ES-I3 (cell line): Measurements from ENCODE around the gene TGM5.

ENCODE experiments used
- H3K36me3 ChIP-seq: 2 replicates; pipeline ENCODE4 v1.6.1; 2013; ENCODE audit warnings: mild to moderate bottlenecking, low read length, control low read depth, moderate library complexity; ENCODE audit not compliant: insufficient read depth
- H3K4me1 ChIP-seq: 2 replicates; pipeline ENCODE4 v1.6.1; 2013; ENCODE audit warnings: mild to moderate bottlenecking, control low read depth, low read length; ENCODE audit not compliant: insufficient read depth
- H3K9ac ChIP-seq: 2 replicates; pipeline ENCODE4 v1.6.1; 2013; ENCODE audit warnings: low read depth, mild to moderate bottlenecking, low read length, moderate library complexity
- H3K9me3 ChIP-seq: 2 replicates; pipeline ENCODE4 v1.6.1; 2013; ENCODE audit warnings: mild to moderate bottlenecking, low read length, moderate library complexity; ENCODE audit not compliant: control insufficient read depth, insufficient read depth

Gene TGM5

DNA sequence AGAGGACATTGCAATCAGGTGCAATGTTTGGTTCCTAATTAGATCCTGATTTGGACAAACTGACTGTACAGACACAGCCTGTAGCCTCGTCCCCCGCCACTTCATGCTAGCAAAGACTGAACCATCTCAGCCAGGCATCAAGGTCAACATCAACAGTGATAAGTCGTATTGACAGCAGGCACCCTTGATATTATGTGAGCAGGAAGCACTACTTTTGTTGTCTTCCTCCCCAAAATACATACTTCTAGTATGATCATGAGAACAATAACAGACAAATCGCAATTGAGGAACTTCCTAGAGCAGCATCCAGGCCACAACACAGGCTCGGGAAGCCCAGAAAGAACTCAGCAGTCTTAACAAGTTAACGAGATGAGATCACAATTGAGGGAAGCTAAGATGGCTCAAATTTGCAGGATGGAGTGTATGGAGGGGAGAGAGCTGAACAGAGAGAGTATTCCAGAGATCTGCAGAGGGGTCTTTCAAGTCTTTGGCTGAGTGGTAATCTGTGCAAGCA, 20.4 kb downstream of the TGM5 start:
- Histone ChIP-seq H3K4me1 (no peaks in the 10 kb centered on the region), H3K9me3 (no peaks in the 10 kb centered on the region), H3K36me3 (no peaks in the 10 kb centered on the region), H3K9ac (no peak overlapping the region)

DNA sequence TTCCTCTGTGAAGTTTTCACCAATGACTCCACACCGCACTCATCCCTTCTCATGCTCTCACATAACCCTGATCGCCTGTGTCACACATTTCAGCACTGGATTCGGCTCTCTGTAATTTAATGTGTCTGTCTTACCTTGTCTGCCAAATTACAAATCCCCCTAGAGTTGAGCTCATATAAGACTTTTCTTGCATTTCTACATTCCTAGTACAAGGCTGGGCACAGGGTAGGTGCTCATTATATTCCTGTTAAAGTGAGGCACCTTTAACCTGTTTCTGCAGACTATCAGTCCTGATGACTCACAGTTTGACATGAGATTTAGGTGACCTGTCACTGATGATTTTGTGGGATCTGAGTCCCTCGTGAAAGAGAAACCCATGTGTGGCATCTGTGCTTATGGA, 22.6 kb downstream of the TGM5 start:
- Histone ChIP-seq H3K9ac (no peak overlapping the region), H3K4me1 (no peaks in the 10 kb centered on the region), H3K36me3 (no peaks in the 10 kb centered on the region), H3K9me3 (no peaks in the 10 kb centered on the region; the same call in 1 of the 2 replicates)

DNA sequence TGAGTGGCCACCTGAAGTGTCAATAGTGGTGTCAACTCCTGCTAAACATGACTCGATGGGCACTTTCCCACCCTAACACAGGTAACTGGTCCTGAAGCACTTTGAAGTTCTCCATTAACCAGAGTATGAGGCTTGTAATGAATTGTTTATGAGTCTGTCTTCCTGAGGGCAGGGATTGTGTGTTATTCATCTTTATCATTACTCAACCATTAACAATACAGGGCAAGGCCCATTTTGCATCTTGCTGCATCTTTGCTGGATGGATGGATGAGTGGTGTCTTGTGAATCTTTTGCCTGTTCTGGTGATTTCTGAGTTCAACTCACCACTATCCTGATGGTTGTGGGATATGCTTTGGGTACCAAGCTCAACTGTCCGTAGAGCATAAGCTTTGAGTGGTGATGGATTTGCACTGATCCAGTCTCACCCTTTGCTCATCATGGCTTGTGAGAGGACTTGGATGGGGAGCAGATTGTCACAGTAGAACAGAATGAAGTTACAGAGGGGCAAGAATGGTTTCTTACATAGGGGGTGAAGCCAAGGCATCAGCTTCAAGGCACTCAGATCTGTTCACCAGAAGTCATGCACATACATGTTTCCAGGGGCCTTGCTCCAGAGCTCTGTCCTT, 23.6 kb downstream of the TGM5 start:
- no peak overlapping the region for H3K9ac ChIP-seq
- no peaks in the 10 kb centered on the region for H3K36me3 ChIP-seq
- no peaks in the 10 kb centered on the region for H3K4me1 ChIP-seq
- no peaks in the 10 kb centered on the region; the same call in 1 of the 2 replicates for H3K9me3 ChIP-seq

- Histone ChIP-seq H3K9me3 (no peaks in the 10 kb centered on the region; the same call in 1 of the 2 replicates), H3K4me1 (no peaks in the 10 kb centered on the region), H3K36me3 (no peaks in the 10 kb centered on the region), H3K9ac (no peak overlapping the region)
These were observed 24.1 kb downstream of the TGM5 start for GRCh38 chr15:43242616-43243015.

DNA sequence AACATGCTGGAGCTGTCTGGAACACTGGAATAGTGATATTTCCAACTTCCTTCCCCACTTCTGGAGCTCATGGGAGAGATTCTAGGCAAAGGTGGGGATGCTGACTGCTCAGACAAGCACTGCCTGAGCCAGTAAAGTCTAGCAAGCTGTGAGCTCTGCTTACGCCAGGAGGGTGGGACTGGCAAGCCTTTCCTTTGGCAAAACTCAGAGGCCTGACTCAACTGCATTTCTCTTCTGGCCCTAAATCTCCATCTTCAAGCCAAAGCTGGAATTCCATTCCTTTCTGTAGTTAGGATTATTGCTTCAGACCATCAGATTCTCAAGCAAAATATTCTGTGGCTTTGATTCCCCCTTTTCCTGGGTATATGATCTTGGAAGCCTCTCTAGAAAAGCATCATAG, 25.6 kb downstream of the TGM5 start:
- H3K36me3 ChIP-seq, result no peaks in the 10 kb centered on the region
- no peaks in the 10 kb centered on the region for H3K4me1 ChIP-seq
- no peak overlapping the region for H3K9ac ChIP-seq
- no peaks in the 10 kb centered on the region; the same call in 1 of the 2 replicates for H3K9me3 ChIP-seq

- no peaks in the 10 kb centered on the region for H3K4me1 ChIP-seq
- no peaks in the 10 kb centered on the region for H3K36me3 ChIP-seq
- no peaks in the 10 kb centered on the region; the same call in 1 of the 2 replicates for H3K9me3 ChIP-seq
- no peak overlapping the region for H3K9ac ChIP-seq
These were observed 26.8 kb downstream of the TGM5 start for GRCh38 chr15:43239732-43240491.

GRCh38 chr15:43238671-43239131, 28.0 kb downstream of the TGM5 start:
- no peaks in the 10 kb centered on the region for H3K4me1 ChIP-seq

DNA sequence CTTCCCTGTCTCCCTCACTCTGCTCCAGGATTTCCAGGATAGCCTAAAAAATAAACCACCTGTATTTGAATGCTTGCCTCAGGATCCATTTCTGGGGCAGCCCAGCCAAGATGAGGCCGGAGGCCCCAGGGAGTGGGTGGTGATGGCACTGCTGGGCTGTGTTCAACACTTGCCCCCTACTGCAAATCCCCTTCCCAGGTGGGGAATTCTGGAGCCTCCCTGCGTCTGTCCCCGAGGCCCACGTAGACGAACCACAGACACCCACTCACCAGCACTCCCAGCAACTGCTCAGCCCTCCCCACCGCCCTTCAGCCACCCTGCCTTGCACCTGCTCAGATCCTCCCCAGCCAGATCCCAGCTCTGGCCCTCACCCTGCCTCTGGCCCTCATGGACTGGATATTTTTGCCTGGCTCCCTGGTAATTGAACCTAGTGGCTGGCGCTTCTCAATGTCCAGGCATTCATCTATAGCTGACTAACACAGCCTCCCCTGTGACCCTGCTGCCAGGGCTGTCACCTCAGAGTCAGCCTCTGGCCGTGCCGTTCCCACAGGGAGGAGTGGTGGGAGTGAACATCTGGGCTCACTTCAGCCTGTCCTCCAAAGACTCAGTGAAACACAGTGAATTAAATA, 28.8 kb downstream of the TGM5 start:
- H3K9me3 ChIP-seq, result no peaks in the 10 kb centered on the region; the same call in 1 of the 2 replicates
- H3K36me3 ChIP-seq, result no peaks in the 10 kb centered on the region
- H3K4me1 ChIP-seq, result no peaks in the 10 kb centered on the region
- H3K9ac ChIP-seq, result no peak overlapping the region

More at GRCh38 chr15:43238671-43239131, 28.0 kb downstream of the TGM5 start:
- Histone ChIP-seq H3K9me3 (no peaks in the 10 kb centered on the region; the same call in 1 of the 2 replicates), H3K9ac (no peak overlapping the region), H3K36me3 (no peaks in the 10 kb centered on the region)

DNA sequence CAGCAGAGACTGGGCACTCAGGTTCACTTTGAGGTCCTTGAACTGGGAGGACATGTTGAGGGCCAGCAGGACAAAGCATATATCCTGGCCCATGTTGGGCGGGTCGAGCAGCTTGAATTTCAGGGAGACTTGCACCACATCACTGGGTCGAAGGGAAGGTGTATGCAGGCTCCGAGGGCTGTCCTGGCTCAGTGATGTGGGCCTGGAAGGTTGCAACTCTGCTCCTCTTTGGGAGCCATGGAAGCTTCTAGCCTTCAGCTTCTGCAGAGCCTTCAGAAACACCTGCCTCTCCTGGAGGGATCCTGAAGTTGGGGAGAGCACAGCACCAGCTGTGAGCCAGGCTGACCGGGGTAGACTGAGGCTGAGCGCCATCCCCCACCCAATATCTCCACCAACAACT, 31.2 kb downstream of the TGM5 start:
- Histone ChIP-seq H3K9ac (no peak overlapping the region), H3K4me1 (peaks cover 4% of the 10 kb centered on the region; the same call in 1 of the 2 replicates), H3K36me3 (no peaks in the 10 kb centered on the region), H3K9me3 (no peaks in the 10 kb centered on the region; the same call in 1 of the 2 replicates)

- no peaks in the 10 kb centered on the region for H3K36me3 ChIP-seq
- H3K4me1 ChIP-seq, result peaks cover 8% of the 10 kb centered on the region; the same call in 1 of the 2 replicates
- no peak overlapping the region for H3K9ac ChIP-seq
- no peaks in the 10 kb centered on the region for H3K9me3 ChIP-seq
These were observed 34.3 kb downstream of the TGM5 start for GRCh38 chr15:43232289-43232874.

- H3K9me3 ChIP-seq, result no peaks in the 10 kb centered on the region
- no peak overlapping the region for H3K9ac ChIP-seq
- peaks cover 8% of the 10 kb centered on the region; the same call in 1 of the 2 replicates for H3K4me1 ChIP-seq
These were observed 36.0 kb downstream of the TGM5 start for GRCh38 chr15:43230640-43231115.

GRCh38 chr15:43229977-43230376, 36.8 kb downstream of the TGM5 start:
- peaks cover 8% of the 10 kb centered on the region; the same call in 1 of the 2 replicates for H3K4me1 ChIP-seq
- no peak overlapping the region for H3K9ac ChIP-seq
- H3K36me3 ChIP-seq, result no peaks in the 10 kb centered on the region
- H3K9me3 ChIP-seq, result no peaks in the 10 kb centered on the region

More at GRCh38 chr15:43230640-43231115, 36.0 kb downstream of the TGM5 start:
- H3K36me3 ChIP-seq, result no peaks in the 10 kb centered on the region

- Histone ChIP-seq H3K36me3 (no peaks in the 10 kb centered on the region), H3K9ac (no peak overlapping the region), H3K4me1 (peaks cover 8% of the 10 kb centered on the region; the same call in 1 of the 2 replicates), H3K9me3 (no peaks in the 10 kb centered on the region)
These were observed 40.1 kb downstream of the TGM5 start for GRCh38 chr15:43226436-43227305.
